Stimulated activated CD8-positive, alpha-beta memory T cell treated with anti-CD3 and anti-CD28 coated beads, Interleukin-2, amount 100 ng/mL, for 1 hour (primary cell): ENCODE data around the gene CAV2.
"Not testable (repeated sequence)": the region's sequence is repeated elsewhere in the genome, so short reads cannot be mapped to it uniquely, and the experiment has no call there.

Source experiments
- DNase-seq, 2 donors: peaks; one replicate each; pipeline ENCODE4 v3.0.0-alpha.2; 2020; ENCODE audit warnings: low read depth in 2 of 2

Gene CAV2, protein sequence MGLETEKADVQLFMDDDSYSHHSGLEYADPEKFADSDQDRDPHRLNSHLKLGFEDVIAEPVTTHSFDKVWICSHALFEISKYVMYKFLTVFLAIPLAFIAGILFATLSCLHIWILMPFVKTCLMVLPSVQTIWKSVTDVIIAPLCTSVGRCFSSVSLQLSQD

DNA sequence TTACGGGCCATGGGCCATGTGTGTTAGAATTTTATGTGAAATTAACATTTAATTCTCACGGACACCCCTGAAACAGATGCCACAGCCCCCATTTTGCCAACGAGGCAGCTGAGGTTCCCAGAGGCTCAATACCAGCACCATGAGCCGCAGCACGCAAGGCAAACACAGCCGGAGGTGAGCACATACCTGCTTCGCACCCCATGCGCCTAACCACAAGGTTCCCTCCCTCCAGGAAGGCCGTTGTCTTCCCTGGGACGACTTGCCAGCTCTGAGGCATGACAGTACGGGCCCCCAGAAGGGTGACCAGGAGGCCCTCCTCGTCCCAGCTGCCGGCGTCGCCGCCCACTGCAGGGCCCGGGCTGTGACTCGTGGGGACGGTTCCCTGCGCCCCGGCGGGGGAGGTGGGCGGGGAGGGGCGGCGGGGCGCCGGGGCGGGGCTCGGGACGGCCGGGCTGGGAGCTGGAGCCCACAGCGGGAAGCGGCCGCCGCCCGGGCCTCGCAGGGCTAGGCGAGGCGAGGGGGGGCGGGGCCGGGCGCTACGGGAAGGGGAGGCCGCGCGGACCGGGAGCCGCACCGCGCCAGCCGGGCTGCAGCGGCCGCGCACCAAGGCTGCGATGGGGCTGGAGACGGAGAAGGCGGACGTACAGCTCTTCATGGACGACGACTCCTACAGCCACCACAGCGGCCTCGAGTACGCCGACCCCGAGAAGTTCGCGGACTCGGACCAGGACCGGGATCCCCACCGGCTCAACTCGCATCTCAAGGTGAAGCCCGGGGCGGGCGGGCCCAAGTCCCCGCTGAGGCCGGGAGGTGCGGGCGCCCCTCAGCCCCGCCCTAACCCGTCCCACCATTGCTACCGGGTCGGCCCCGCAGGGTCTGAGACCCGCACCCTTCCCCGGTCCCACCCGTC is at the start of gene CAV2:
CAV2 (plus strand) TSS at position 571 of the 910 bp plus-strand sequence; CDS start at position 615, 44 bp downstream.
- DNase-seq: no peak

DNA sequence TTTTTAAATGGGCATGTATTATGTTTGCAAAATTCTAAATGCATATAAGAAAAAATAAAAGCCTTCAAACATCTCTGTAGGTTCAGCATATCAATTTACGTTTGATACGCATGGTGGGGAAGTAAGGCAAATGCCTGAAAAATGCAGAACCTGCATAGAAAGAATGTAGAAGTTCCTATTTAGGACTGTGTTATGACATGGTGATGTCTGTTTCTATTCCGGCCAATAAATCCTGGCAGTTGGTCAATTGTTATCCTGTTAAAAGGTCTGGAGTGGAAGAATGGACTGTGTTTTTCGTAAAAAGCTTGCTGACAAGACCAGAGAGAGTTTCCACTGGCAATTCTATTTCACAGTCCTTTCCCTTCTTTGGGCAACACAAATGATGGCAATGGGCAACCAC is 49.6 kb upstream of the CAV2 start:
- no peak for DNase-seq

DNA sequence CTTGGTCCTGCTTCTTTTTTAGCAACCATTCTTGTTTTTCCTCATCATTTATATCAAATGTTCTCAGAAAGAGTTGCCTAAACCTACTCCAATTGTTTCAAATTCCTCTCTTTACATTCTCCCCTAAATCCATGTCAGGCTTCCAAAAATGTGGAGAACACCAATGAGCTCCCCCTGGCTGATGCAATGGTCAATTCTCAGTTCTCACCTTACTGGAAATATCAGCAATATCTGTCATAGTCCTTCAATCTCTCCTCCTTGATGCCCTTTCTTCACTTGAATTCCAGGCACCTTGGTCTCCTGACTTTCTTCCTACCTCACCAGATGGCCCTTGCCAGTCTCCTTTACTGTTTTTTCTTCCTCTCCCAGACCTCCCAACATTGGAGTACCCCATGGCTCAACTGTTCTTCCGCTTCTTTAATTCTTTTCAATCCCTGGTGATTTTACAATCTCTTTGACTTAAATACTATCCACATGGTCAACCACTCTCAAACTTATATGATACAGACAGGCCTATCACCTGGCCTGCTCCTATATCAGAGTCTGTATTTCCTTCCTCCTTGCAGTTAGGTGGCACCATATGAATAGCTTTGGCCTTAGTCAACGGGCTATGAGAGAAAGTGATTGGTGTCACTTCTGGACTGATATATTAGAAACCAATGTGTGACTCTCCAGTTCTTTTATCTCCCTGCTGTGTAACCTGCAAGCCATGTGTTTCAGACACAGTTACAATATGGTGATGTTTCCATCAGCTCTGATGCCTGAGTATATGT is 47.4 kb upstream of the CAV2 start:
- no peak for DNase-seq

DNA sequence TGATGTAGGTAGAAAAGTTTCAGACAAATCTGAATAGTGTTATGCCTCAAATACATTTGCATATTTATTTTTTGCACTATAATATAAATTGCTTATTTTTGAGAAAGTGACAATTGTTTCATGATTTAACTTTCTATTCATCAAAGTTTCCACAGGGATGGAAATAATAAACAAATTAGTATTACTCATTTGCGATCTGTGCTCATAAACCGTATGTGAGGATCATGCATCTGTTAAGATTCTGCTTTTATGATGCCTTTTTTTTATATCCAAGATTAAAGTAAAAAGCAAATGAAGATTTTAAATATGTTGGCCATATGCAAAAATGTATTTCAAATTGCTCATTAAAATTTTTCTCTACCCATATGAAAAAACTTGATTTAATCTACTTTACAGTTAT is 45.2 kb upstream of the CAV2 start:
- DNase-seq: no peak

DNA sequence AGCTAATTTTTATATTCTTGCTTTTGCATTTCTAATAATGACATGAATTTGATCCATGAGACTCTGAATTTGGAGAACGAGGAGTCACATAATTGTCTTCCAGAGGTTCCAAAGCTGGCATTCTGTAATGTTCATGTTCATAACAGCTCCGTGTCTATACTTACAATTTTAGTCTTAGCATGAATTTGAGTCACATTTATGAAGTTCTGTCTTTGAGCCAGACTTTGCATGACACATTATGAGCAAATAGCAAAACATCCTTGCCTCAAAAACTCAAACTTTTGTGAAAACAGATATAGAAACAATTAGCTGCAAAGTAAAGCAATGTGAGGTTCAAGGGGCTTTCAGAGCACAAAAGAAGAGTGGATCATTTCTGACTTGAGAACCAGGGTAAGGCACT is 44.5 kb upstream of the CAV2 start:
- no peak for DNase-seq

DNA sequence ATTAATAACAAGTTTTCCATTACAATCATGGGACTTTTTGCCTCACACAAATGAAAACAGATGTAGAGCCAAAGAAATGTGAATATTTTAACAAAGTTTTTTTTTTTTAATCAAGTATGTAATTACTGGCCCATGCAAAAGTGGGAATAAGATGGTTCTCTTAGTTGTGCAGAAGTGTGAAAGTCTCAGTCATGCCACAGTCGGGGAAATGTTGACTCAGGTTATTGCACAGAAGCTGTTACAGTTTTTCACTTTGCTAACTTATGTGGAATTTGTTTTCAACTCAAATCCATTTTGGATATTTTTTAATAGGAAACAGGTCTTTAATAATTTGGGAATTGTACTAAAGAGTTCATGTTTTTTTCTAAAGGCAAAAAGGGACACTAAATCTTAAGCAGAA is 44.0 kb upstream of the CAV2 start:
- DNase-seq: no peak

DNA sequence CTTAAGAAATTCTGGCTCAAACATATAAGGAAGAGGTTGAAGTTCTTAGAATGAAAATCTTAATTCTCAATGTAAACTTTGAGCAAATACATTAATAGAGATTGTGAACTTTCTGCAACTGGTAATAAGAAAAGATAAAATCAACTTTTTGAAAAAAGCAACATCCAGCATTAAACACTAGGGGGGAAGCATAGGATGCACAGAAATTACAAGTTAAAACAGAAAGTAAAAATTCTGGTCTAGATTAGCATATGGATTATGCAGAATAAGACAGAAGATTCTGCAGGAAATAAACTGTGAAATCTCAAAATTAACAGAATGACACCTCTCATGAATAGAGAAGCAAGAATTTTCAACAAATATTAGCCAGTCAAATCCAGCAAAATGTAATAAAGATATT is 38.0 kb upstream of the CAV2 start:
- DNase-seq: no peak

DNA sequence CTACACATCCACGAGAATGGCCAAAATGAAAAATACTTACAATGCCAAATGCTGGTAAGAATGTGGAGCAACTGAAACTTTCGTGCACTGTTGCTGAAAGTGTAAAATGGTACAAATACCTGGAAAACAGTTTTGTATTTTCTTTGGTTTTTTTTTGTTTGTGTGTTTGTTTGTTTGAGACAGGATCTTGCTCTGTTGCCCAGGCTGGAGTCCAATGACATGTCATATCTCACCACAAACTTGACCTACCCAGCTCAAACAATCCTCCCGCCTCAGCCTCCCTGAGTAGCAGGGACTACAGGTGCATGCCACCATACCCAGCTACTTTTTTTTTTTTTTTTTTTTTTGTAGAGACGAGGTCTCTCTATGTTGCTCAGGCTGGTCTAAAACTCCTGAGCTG is 35.6 kb upstream of the CAV2 start:
- DNase-seq: no peak

DNA sequence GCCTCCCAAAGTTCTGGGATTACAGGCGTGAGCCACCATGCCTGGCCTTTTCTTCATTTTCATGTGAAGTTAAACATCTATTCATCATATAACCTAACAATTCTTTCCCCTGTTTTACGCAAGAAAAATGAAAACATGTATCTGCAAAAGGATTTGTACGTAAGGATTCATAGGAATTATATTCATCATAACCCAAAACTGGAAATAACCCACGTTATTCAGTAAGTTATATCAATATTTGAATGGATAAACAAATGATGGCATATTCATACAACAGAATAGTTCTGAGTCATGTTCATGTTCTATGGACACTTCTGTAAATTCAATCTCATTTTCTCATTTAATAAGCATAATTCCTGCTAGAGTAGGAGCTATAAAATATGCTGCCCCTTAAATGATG is 35.2 kb upstream of the CAV2 start:
- DNase-seq: no peak

DNA sequence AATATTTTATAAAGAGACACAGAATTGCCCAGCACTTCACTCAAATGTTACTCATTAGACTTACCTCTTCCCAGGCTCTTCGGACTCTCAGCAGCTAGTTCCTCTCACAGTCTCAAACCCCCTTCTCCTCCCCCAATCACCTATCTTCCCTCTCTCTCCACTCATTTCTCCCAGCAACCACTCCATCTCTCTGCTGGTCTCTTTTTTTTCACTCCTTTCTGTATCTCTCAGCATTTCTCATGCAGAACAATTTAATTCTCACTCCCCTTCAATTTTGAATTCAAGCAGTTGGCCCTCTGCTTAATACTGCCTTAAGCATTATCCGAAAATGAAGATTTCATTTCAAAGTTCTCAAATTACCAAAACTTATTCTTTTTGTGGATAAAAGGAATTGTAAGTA is 34.4 kb upstream of the CAV2 start:
- no peak for DNase-seq

DNA sequence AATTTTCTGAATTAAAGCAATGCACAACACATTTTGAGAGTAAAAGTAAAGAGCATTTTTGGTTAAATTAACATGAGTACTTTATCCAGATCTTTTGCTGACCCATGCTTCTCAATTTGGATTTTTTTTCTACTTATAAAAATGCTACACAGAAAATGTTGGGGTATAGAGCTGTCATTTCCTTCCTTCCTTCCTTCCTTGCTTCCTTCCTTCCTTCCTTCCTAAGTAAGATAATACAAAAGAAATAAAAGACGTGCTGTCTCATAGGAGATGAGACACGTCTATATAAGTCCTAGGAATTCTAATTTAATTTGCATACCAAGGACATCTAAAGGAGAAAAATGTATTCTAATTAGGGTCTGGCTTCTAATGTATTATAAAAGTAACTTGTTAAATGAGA is 31.0 kb upstream of the CAV2 start:
- no peak for DNase-seq

DNA sequence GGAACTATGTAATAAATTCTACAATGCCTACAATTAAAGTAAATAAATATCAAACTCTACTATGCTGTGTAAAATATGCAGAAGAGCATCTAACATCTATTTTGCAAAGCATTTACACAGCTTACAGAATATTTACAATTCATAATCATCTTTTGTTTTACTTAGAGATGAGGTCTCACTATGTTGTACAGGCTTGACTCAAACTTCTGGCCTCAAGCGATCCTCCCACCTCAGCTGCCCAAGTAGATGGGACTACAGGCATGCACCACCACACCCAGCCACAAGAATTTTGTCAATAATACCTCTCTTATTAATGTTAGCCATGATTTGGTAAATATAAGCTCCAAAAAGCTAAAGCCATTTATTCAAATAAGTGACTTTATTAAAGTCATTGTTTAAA is 21.9 kb upstream of the CAV2 start:
- DNase-seq: no peak

DNA sequence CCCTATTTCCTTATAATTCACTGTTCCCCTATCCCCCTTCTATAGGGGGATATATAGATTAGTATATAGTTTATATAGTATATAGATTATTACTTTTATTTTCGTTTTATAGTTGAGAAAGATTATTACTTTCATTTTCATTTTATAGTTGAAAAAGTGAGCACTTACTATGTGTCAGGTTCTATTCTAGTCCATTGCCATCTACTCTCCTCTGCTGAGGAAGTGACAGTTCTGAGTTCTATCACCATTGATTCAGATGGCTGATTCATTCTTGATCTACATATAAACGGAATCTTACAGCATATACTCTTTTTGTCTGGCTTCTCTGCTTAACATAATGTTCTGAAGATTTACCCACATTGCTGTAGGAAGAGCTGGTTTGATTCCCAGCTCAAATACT is 20.7 kb upstream of the CAV2 start:
- no peak for DNase-seq

DNA sequence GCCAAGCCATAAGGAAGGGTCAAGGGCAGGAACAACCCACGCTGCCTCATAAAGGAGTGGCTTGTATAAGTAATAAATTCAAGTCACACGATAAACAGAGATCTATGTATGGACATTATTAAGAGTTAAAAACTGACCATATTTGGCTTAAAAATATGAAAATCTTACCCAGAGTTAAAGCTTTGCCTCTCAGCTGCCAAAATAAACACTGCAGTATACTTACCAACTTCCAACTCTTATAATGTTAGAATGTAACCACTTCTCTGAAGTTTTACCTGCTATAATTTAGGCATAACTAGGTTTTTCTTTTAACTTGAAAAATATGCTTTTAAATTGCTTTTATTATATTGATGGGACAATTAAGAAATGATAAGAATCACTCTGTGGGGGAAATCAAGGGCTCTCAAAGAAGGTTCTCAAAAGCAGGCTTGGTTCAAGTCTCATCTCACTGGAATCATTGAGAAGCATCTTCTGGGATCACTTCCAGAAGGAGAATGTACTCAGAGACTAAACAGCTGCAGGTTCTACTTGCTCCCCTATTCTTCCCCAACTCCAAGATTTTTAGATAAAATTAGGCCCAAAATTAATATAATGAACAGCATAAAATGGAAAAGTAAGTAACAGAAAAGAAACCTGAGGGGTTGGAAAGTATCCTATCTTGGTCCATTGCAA is 16.1 kb upstream of the CAV2 start:
- no peak for DNase-seq

DNA sequence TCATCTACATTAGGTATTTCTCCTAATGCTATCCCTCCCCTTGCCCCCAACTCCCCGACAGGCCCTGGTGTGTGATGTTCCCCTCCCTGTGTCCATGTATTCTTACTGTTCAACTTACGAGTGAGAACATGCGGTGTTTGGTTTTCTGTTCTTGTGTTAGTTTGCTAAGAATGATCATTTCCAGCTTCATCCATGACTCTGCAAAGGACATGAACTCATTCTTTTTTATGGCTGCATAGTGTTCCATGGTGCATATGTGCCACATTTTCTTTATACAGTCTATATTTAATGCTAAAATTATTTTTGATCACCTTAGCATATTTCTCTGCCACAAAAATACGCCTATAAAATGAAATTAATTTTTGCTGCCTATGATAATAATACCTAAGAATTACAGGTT is 15.1 kb upstream of the CAV2 start:
- not testable (repeated sequence) for DNase-seq

DNA sequence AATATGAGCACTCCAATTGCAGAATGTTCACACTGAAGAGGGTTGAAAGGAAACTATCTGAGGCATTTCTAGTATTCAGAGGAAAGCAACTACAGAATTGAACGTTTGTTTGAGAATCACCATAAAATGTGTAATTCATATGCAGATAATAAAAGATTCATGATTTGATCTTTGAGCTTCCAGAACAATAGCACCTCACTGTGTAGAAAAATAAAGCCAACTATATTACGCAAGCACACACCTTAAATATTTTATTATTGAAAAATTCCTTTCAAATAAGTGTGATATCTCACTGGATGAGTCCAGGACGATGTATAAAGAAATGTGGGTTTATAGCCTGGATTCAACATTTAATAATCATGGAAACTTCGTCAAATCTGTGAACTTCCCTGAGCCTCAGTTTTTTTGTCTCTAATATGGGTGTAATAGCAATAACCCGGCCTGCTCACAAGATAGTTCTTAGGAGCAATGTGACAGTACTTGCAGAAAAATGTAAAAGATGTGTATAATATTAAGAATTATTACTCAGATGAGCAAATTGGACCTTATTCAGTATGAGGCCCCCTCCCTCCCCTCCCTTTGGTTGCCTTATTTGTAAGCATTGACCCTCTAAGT is 11.5 kb upstream of the CAV2 start:
- DNase-seq: no peak

DNA sequence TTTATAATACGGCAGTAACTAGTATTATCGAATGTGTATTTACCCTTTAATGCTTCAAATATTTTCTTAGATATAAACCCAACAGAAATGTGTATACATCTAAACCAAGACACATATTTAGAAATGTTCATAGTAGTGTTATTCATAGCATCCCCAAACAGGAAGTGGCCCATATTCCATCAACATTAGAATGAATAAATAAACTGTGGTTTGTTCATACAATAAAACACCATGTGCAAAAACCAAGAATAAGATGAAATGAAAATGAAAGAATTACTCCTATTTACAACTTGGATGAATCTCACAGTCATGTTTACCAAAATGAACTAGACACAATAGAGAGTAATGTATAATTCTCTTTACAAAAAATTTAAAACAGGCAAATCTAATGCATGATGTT is 9.2 kb upstream of the CAV2 start:
- DNase-seq: no peak

DNA sequence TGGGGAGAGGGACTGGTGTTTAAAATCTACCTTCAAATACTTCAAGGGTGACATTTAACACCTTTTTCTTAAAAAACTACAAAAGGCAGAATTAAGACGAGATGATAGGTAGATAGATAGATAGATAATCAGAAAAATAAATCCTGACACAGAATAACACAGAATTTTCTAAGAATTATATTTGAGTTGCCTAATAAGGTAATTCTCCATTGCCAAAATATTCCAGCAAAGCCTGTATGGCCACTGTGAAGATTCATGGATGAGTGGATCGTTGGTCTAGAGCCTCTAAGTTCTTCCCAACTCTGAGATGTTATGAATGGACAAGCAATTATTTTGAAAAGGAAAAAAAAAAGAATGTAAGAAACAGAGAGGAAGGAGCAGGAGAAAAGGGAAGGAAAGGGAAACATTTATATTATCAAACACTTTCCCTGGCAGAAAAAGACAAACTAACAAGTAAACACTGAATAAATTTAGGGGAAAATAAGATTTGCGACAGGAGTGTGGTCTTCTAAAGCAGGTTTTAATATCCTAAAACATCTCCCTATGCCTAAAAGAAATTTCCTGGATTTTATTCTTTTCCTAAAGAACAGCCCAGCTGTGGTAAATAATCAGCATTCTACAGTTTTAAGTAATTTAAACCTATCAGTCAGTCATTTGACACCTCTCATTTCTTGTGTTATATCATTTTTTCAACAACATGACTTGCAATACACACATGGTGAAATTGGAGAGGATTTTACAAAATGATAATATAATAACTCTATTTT is 7.5 kb upstream of the CAV2 start:
- DNase-seq: no peak

DNA sequence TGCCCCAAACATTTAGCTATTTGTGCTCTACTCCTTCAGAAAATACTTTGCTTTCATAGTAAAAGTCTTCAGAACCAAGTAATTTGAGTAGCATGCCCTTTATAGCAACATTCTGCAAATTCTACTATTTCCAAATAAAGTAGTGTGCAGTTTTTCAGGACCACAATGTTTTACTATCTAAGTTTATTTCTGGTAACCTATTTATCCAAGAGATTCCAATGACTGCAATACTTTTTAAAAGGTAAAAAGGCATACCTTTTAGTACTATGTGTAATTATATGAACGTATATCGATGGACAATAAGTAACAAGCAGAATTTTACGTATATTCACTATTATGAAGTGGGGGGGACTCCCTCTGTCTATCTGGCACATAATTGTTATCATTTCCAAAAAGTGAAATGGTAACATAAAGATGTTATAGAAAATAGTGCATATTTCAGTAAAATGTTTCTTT is 6.9 kb upstream of the CAV2 start:
- DNase-seq: no peak

DNA sequence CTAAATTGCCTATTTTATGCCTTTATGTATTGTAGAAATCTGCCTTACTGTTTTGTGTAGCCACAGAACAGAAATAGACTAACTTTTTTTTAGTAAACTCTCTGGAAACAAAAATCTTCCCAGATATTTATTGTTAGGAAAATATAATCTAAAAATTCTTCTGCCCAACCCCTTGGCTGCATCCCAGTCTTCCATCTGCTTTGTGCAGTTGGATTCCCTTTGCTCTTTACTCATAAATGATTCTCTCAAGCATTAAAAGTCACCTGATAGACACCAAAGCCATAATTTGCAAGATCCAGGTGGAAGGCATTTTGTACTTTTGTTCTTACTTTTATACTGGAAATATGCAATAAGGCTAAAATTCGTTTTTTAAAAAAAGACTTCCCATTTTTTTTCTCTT is 6.1 kb upstream of the CAV2 start:
- no peak for DNase-seq

DNA sequence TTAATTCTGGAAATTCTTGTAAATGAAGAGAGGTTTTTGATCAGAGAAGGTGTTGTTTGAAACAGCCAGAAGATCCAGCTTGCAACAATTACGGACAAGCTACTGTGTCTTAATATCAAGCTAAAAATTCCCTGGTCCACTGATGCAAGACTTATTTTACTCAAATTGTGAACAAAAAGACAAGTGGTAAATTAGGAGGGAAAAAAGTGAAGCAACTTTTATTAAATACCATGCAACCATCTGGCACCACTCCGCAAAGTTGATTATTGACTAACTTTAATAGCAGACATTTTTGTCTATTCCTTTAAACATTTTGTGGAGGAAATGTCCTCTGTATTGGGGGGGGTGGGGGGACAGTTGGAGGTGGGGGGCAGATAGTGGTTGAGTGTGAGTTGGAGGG is 5.1 kb upstream of the CAV2 start:
- no peak for DNase-seq
